ENCODE measurements around the gene TSPAN14. TPM values are rescaled to one million over a fixed set of nuclear protein-coding genes. Genes with fewer than 3 reads are reported as not detected.

Gene TSPAN14
- total and polyA plus RNA-seq, 2 experiments from 2014 or later: 17.9 to 40.7 TPM

DNA sequence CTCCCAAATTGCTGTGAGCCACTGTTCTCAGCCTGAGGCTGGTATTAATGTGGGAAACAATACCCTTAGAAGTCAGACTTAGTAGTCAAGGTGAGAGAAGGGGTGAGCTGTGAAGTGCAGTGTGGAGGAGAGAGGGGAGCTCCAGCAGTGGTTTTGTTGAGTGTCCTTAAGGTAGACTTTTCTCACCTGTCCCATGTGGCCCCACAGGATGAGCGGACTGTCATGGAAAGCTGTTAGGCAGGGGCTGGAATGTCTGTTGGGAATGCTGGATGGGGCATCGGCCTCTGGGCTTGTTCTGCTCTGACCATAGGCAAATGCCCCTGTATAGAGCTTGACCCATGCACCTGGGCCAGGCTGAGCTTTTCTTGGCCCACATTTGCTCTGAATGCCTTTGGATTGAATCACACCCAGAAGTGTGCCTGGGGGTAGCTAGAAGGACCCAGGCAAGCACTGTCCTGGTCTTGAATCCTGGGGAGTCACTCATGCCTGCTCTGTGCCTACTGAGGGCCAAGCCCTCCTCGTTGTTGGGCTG, 47.3 kb downstream of the TSPAN14 start:
- peaks cover 58% of the 10 kb centered on the region for H3K4me1 Mint-ChIP-seq
- no peak overlapping the region for H3K27ac ChIP-seq (ENCODE audit: low read depth)

More for the DNA sequence above, 47.3 kb downstream of the TSPAN14 start:
- Histone ChIP-seq H4K20me1 (replicated peaks; ENCODE audit: insufficient read depth) (peaks cover 21% of the 10 kb centered on the region), H3K9me2 (ENCODE audit: insufficient read depth) (no peaks in the 10 kb centered on the region), H3K4me1 (ENCODE audit: insufficient read depth) (peaks cover 13% of the 10 kb centered on the region; the same call in 1 of the 2 replicates), H3K4me3 (no peak overlapping the region), H3F3A (replicated peaks; ENCODE audit: low read depth) (no peaks in the 10 kb centered on the region), H3K27me3 (ENCODE audit: insufficient read depth) (no peaks in the 10 kb centered on the region), H3K4me2 (no peak overlapping the region), H3K36me3 (ENCODE audit: insufficient read depth) (no peaks in the 10 kb centered on the region), H3K79me2 (replicated peaks; ENCODE audit: insufficient read depth) (peaks cover 71% of the 10 kb centered on the region), H2AFZ (no peak overlapping the region)
- DNase-seq (ENCODE audit: low spot score): no peak
- peaks cover 10% of the 10 kb centered on the region for H3K27me3 Mint-ChIP-seq (ENCODE audit: insufficient read depth, low read depth, poor library complexity)
- H3K27ac Mint-ChIP-seq: no peak overlapping the region
- H3K9me3 Mint-ChIP-seq: no peaks in the 10 kb centered on the region; the same call in 2 of the 3 replicates
- ATAC-seq: no peak
- no peak overlapping the region for H3K4me3 Mint-ChIP-seq
- H3K36me3 Mint-ChIP-seq (ENCODE audit: low read depth): 0 out of 3 replicates have a peak, but pooled peaks cover 5% of the 10 kb centered on the region
- TF ChIP-seq CREB1 (CRISPR knock-in tag; IDR thresholded peaks at IDR 0.05; ENCODE audit: low read depth): no peak
- TF ChIP-seq ZNF331 (CRISPR knock-in tag; IDR thresholded peaks at IDR 0.05; ENCODE audit: low read depth): no peak
- no peak for TF ChIP-seq ZNF114 (CRISPR knock-in tag; IDR thresholded peaks at IDR 0.05)
- no peak for TF ChIP-seq CTCF (conservative IDR thresholded peaks at IDR 0.05; ENCODE audit: low read depth in 2 of 2)
- no peak for TF ChIP-seq EZH2phosphoT487 (IDR thresholded peaks at IDR 0.05; ENCODE audit: unreplicated experiment)
- TF ChIP-seq POLR2AphosphoS5 (IDR thresholded peaks at IDR 0.05; ENCODE audit: low read depth): no peak
- TF ChIP-seq, protein P1, sequence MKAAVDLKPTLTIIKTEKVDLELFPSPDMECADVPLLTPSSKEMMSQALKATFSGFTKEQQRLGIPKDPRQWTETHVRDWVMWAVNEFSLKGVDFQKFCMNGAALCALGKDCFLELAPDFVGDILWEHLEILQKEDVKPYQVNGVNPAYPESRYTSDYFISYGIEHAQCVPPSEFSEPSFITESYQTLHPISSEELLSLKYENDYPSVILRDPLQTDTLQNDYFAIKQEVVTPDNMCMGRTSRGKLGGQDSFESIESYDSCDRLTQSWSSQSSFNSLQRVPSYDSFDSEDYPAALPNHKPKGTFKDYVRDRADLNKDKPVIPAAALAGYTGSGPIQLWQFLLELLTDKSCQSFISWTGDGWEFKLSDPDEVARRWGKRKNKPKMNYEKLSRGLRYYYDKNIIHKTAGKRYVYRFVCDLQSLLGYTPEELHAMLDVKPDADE (IDR thresholded peaks at IDR 0.05): no peak
- TF ChIP-seq, protein P2, sequence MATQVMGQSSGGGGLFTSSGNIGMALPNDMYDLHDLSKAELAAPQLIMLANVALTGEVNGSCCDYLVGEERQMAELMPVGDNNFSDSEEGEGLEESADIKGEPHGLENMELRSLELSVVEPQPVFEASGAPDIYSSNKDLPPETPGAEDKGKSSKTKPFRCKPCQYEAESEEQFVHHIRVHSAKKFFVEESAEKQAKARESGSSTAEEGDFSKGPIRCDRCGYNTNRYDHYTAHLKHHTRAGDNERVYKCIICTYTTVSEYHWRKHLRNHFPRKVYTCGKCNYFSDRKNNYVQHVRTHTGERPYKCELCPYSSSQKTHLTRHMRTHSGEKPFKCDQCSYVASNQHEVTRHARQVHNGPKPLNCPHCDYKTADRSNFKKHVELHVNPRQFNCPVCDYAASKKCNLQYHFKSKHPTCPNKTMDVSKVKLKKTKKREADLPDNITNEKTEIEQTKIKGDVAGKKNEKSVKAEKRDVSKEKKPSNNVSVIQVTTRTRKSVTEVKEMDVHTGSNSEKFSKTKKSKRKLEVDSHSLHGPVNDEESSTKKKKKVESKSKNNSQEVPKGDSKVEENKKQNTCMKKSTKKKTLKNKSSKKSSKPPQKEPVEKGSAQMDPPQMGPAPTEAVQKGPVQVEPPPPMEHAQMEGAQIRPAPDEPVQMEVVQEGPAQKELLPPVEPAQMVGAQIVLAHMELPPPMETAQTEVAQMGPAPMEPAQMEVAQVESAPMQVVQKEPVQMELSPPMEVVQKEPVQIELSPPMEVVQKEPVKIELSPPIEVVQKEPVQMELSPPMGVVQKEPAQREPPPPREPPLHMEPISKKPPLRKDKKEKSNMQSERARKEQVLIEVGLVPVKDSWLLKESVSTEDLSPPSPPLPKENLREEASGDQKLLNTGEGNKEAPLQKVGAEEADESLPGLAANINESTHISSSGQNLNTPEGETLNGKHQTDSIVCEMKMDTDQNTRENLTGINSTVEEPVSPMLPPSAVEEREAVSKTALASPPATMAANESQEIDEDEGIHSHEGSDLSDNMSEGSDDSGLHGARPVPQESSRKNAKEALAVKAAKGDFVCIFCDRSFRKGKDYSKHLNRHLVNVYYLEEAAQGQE (IDR thresholded peaks at IDR 0.05; ENCODE audit: unreplicated experiment): no peak
- TF ChIP-seq NANOG (IDR thresholded peaks at IDR 0.05; ENCODE audit: borderline replicate concordance): no peak
- TF ChIP-seq STAT1 (IDR thresholded peaks at IDR 0.05; ENCODE audit: unreplicated experiment): no peak
- TF ChIP-seq, protein P3, sequence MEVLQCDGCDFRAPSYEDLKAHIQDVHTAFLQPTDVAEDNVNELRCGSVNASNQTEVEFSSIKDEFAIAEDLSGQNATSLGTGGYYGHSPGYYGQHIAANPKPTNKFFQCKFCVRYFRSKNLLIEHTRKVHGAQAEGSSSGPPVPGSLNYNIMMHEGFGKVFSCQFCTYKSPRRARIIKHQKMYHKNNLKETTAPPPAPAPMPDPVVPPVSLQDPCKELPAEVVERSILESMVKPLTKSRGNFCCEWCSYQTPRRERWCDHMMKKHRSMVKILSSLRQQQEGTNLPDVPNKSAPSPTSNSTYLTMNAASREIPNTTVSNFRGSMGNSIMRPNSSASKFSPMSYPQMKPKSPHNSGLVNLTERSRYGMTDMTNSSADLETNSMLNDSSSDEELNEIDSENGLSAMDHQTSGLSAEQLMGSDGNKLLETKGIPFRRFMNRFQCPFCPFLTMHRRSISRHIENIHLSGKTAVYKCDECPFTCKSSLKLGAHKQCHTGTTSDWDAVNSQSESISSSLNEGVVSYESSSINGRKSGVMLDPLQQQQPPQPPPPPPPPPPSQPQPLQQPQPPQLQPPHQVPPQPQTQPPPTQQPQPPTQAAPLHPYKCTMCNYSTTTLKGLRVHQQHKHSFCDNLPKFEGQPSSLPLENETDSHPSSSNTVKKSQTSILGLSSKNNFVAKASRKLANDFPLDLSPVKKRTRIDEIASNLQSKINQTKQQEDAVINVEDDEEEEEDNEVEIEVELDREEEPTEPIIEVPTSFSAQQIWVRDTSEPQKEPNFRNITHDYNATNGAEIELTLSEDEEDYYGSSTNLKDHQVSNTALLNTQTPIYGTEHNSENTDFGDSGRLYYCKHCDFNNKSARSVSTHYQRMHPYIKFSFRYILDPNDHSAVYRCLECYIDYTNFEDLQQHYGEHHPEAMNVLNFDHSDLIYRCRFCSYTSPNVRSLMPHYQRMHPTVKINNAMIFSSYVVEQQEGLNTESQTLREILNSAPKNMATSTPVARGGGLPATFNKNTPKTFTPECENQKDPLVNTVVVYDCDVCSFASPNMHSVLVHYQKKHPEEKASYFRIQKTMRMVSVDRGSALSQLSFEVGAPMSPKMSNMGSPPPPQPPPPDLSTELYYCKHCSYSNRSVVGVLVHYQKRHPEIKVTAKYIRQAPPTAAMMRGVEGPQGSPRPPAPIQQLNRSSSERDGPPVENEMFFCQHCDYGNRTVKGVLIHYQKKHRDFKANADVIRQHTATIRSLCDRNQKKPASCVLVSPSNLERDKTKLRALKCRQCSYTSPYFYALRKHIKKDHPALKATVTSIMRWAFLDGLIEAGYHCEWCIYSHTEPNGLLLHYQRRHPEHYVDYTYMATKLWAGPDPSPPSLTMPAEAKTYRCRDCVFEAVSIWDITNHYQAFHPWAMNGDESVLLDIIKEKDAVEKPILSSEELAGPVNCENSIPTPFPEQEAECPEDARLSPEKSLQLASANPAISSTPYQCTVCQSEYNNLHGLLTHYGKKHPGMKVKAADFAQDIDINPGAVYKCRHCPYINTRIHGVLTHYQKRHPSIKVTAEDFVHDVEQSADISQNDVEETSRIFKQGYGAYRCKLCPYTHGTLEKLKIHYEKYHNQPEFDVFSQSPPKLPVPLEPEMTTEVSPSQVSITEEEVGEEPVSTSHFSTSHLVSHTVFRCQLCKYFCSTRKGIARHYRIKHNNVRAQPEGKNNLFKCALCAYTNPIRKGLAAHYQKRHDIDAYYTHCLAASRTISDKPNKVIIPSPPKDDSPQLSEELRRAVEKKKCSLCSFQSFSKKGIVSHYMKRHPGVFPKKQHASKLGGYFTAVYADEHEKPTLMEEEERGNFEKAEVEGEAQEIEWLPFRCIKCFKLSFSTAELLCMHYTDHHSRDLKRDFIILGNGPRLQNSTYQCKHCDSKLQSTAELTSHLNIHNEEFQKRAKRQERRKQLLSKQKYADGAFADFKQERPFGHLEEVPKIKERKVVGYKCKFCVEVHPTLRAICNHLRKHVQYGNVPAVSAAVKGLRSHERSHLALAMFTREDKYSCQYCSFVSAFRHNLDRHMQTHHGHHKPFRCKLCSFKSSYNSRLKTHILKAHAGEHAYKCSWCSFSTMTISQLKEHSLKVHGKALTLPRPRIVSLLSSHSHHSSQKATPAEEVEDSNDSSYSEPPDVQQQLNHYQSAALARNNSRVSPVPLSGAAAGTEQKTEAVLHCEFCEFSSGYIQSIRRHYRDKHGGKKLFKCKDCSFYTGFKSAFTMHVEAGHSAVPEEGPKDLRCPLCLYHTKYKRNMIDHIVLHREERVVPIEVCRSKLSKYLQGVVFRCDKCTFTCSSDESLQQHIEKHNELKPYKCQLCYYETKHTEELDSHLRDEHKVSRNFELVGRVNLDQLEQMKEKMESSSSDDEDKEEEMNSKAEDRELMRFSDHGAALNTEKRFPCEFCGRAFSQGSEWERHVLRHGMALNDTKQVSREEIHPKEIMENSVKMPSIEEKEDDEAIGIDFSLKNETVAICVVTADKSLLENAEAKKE (CRISPR knock-in tag; IDR thresholded peaks at IDR 0.05): no peak
- TF ChIP-seq JUNB (IDR thresholded peaks at IDR 0.05; ENCODE audit: unreplicated experiment): no peak
- TF ChIP-seq EZH2 (IDR thresholded peaks at IDR 0.05; ENCODE audit: low read depth, unreplicated experiment): no peak

Data from GM23338 (cell line).